Panc1 (cell line): ENCODE results near the gene PAK6. TPM values are rescaled to one million over a fixed set of nuclear protein-coding genes. Genes with fewer than 3 reads are reported as not detected.

Experiments used
- ATAC-seq: fragments of 200-7000 bp; cut with Tn5 transposase; 2 replicates; pipeline ENCODE4 v1.9.1; 2020; ENCODE audit warnings: mild to moderate bottlenecking, moderate library complexity
- Bru-seq: library from RNA; stranded (reverse); fragments of 400-500 nt; gene quantifications from one replicate; lab custom pipeline; 2021; lab: Mats Ljungman, UMichigan
- BruChase-seq, 2 experiments: library from RNA; stranded (reverse); fragments of 400-500 nt; gene quantifications; one replicate each; lab custom pipeline; 2021; lab: Mats Ljungman, UMichigan
- BruUV-seq: library from RNA; stranded (reverse); fragments of 400-500 nt; replicated peaks from 2 replicates; lab custom pipeline; 2021; lab: Mats Ljungman, UMichigan
- CTCF ChIA-PET: fragments of 300-600 bp; sonication (Branson Sonifier 250); formaldehyde crosslinking; loops from one replicate; lab custom pipeline; 2022; ENCODE audit warnings: antibody characterized with exemption; lab: Charles Lee
- POLR2A ChIA-PET: fragments of 300-600 bp; sonication (Branson Sonifier 250); formaldehyde crosslinking; loops from one replicate; lab custom pipeline; 2022; ENCODE audit warnings: antibody characterized with exemption; lab: Charles Lee
- DNase-seq: peaks from one replicate; pipeline ENCODE4 v3.0.0-alpha.2; 2010; ENCODE audit warnings: low read depth, low spot score
- H3K27ac ChIP-seq: 2 replicates; pipeline ENCODE4 v1.5.1; 2011; ENCODE audit warnings: mild to moderate bottlenecking, low read length, inconsistent platforms
- H3K27me3 ChIP-seq: fragments of 200-500 bp; sonication (Bioruptor generic); 2 replicates; pipeline ENCODE4 v1.6.0; 2014; ENCODE audit warnings: low read length, inconsistent platforms; ENCODE audit not compliant: control insufficient read depth, insufficient read depth
- H3K36me3 ChIP-seq: fragments of 200-500 bp; sonication (Bioruptor generic); 2 replicates; pipeline ENCODE4 v1.5.1; 2014; ENCODE audit warnings: inconsistent platforms, mild to moderate bottlenecking, low read length, moderate library complexity; ENCODE audit not compliant: control insufficient read depth, insufficient read depth
- H3K4me1 ChIP-seq: 2 replicates; pipeline ENCODE4 v1.5.1; 2011; ENCODE audit warnings: inconsistent platforms, mild to moderate bottlenecking, low read length, moderate library complexity; ENCODE audit not compliant: control insufficient read depth, insufficient read depth
- H3K4me3 ChIP-seq, 2 experiments: 2 replicates each; pipeline ENCODE4 v1.5.1; 2011 to 2012; ENCODE audit warnings: low read depth in 2 of 2, low read length in 2 of 2, mild to moderate bottlenecking in 2 of 2, inconsistent platforms in 1 of 2, moderate library complexity in 1 of 2
- H3K9me3 ChIP-seq: fragments of 200-500 bp; sonication (Bioruptor generic); 2 replicates; pipeline ENCODE4 v1.5.1; 2014; ENCODE audit warnings: low read depth, mild to moderate bottlenecking, inconsistent platforms, low read length, moderate library complexity; ENCODE audit not compliant: control insufficient read depth, insufficient read depth
- CTCF ChIP-seq: fragments of 450-650 bp; IDR thresholded peaks from 2 replicates; pipeline ENCODE4 v1.5.1; 2017; ENCODE audit warnings: mild to moderate bottlenecking
- POLR2AphosphoS5 ChIP-seq: IDR thresholded peaks from 2 replicates; pipeline ENCODE4 v1.6.1; 2012; ENCODE audit warnings: mild to moderate bottlenecking, low read depth, low read length, moderate library complexity
- REST ChIP-seq, 2 experiments: IDR thresholded peaks; 2 replicates each; pipeline ENCODE4 v1.6.1; 2011 to 2012; ENCODE audit warnings: low read depth in 2 of 2, control low read depth in 1 of 2, low read length in 1 of 2, mild to moderate bottlenecking in 1 of 2, moderate library complexity in 1 of 2; ENCODE audit not compliant: insufficient read depth in 1 of 2
- SIN3A ChIP-seq: IDR thresholded peaks from 2 replicates; pipeline ENCODE4 v1.6.1; 2012; ENCODE audit warnings: low read depth, mild to moderate bottlenecking, low read length, moderate library complexity, borderline replicate concordance; ENCODE audit not compliant: insufficient read depth
- TCF7L2 ChIP-seq: IDR thresholded peaks from 2 replicates; pipeline ENCODE4 v1.6.1; 2011; ENCODE audit warnings: mild to moderate bottlenecking, low read depth, low read length, inconsistent platforms
- in situ Hi-C: cut with HindIII; loops from 2 replicates; pipeline ENCODE4 v1.10.0; 2016; ENCODE audit warnings: low sequenced_read_pairs, low pct_unique_long_range_greater_than_20kb
- intact Hi-C: fragments of 100-400 bp; cut with micrococcal nuclease; formaldehyde crosslinking; loops from one replicate; pipeline ENCODE4 v1.10.0; 2022; ENCODE audit not compliant: unreplicated experiment
- long read RNA-seq: library from polyadenylated mRNA; unstranded; transcript quantifications from one replicate; pipeline ENCODE4 v2.0.0, GENCODE V29; 2021; ENCODE audit not compliant: unreplicated experiment
- polyA plus RNA-seq: library from polyadenylated mRNA; unstranded; fragments of >200 nt; gene quantifications from one replicate; pipeline ENCODE4 v1.2.1, GENCODE V29; 2012; ENCODE audit warnings: missing spikeins; ENCODE audit not compliant: insufficient read length
- total RNA-seq: library from RNA; stranded (reverse); gene quantifications from one replicate; pipeline ENCODE4 v1.2.1, GENCODE V29; 2021; ENCODE audit not compliant: unreplicated experiment

Gene PAK6
- total RNA-seq (6.3 TPM), Bru-seq, nascent RNA (percentile 43 among the genes with signal in this experiment), BruChase-seq, experiment 1, labeled RNA remaining after a 2-hour chase (percentile 49 among the genes with signal in this experiment), BruChase-seq, experiment 2, labeled RNA remaining after a 6-hour chase (percentile 47 among the genes with signal in this experiment)
- polyA plus RNA-seq = 2.8 TPM
- long read RNA-seq, partial matches to known transcripts = 4 of 8 reads
- long read RNA-seq, other reads (novel, unspliced or antisense) = 4 of 8 reads

GRCh38 chr15:40238532-40239403 lies at the start of gene PAK6:
TSS of gene PAK6 (plus strand) at chr15:40239063. CDS start at chr15:40264786, 25,723 bp downstream.
- H3K27ac ChIP-seq = peak within 1 kb of the TSS; percentile 44
- TF ChIP-seq TCF7L2 (no peak), CTCF (no peak), POLR2AphosphoS5 (no peak)
- CTCF ChIA-PET = interaction anchor here (0.7 to 1.9 kb wide), 5 partner anchors 21 to 132 kb away, joined by 3 to 9 read pairs (median 3); no protein-coding TSS in a partner anchor
- POLR2A ChIA-PET = interaction anchor here (0.6 kb wide), 2 partner anchors 160 to 251 kb away, joined by 3 read pairs; no protein-coding TSS in a partner anchor
- peaks cover 16% of the 10 kb centered on the region for H3K4me1 ChIP-seq
- H3K36me3 ChIP-seq = no peaks in the 10 kb centered on the region
- peak; percentile 81 for ATAC-seq
- intact Hi-C loops = no loop called here
- DNase-seq = no peak
- in situ Hi-C loops = no loop called here
- no TSS peak for BruUV-seq
- no peaks in the 10 kb centered on the region for H3K9me3 ChIP-seq
- peak within 1 kb of the TSS; percentile 38 to 45 for H3K4me3 ChIP-seq
- no peaks in the 10 kb centered on the region for H3K27me3 ChIP-seq

- in situ Hi-C loops (no loop called here), intact Hi-C loops (no loop called here)
- H3K9me3 ChIP-seq = no peaks in the 10 kb centered on the region
- TF ChIP-seq CTCF = no peak
- TF ChIP-seq SIN3A = no peak
- TF ChIP-seq REST (IDR thresholded peaks at IDR 0.05; ENCODE audit: insufficient read depth in 1 of 2, low read depth in 2 of 2, low read length in 1 of 2) = no peak
- no peak for TF ChIP-seq POLR2AphosphoS5
- CTCF ChIA-PET = interaction anchor here (0.7 kb wide), 1 partner anchor 160 kb away, joined by 4 read pairs; no protein-coding TSS in a partner anchor
- no TSS peak for BruUV-seq
- POLR2A ChIA-PET = no interaction called here
- ATAC-seq (peak; percentile 65; the same call in 1 of the 2 replicates), DNase-seq (peak; percentile 59)
- H3K27me3 ChIP-seq = no peaks in the 10 kb centered on the region
- no peaks in the 10 kb centered on the region for H3K4me1 ChIP-seq
- H3K36me3 ChIP-seq = peaks cover 11% of the 10 kb centered on the region; the same call in 1 of the 2 replicates
- no peak overlapping the region for H3K4me3 ChIP-seq
- no peak overlapping the region for H3K27ac ChIP-seq
These were observed 48.3 kb upstream of the PAK6 start for GRCh38 chr15:40190591-40190990.
